ENCODE results near the gene AP2A2. TPM values are rescaled to one million over a fixed set of nuclear protein-coding genes. Genes with fewer than 3 reads are reported as not detected.

The AP2A2 gene
- polyA plus RNA-seq, 1 experiment, result 76.5 TPM

- Histone ChIP-seq H3K4me3 (ENCODE audit: low read depth, low read length) (no peak overlapping the region), H3K27me3 (ENCODE audit: control insufficient read depth, insufficient read depth, low read length) (no peaks in the 10 kb centered on the region), H3K36me3 (ENCODE audit: control insufficient read depth, insufficient read depth, low read length) (peaks cover 8% of the 10 kb centered on the region)
- TF ChIP-seq CTCF (IDR thresholded peaks at IDR 0.05; ENCODE audit: insufficient read depth, low read depth, low read length), result 0 out of 2 replicates have a peak, but pooled peaks have one; percentile 3
- no peak for DNase-seq (ENCODE audit: low read depth)
- ChIA-PET POLR2A (no interaction called here), CTCF (interaction anchor here (1.5 kb wide), 1 partner anchor 157 kb away, joined by 4 read pairs; no protein-coding TSS in a partner anchor)
These were observed 31.0 kb upstream of the AP2A2 start for GRCh38 chr11:894575-895201.

GRCh38 chr11:895331-896110 lies 30.1 kb upstream of the AP2A2 start:
- H3K36me3 ChIP-seq (ENCODE audit: control insufficient read depth, insufficient read depth, low read length), result peaks cover 16% of the 10 kb centered on the region
- DNase-seq (ENCODE audit: low read depth), result no peak
- no peak for TF ChIP-seq CTCF (IDR thresholded peaks at IDR 0.05; ENCODE audit: insufficient read depth, low read depth, low read length)
- POLR2A ChIA-PET, result no interaction called here
- no peaks in the 10 kb centered on the region for H3K27me3 ChIP-seq (ENCODE audit: control insufficient read depth, insufficient read depth, low read length)
- no peak overlapping the region for H3K4me3 ChIP-seq (ENCODE audit: low read depth, low read length)
- CTCF ChIA-PET, result interaction anchor here (0.7 to 1.5 kb wide), 2 partner anchors 51 to 156 kb away, joined by 3 to 4 read pairs; no protein-coding TSS in a partner anchor

GRCh38 chr11:897253-898142 lies 28.2 kb upstream of the AP2A2 start:
- POLR2A ChIA-PET, result no interaction called here
- TF ChIP-seq CTCF (IDR thresholded peaks at IDR 0.05; ENCODE audit: insufficient read depth, low read depth, low read length), result no peak
- H3K36me3 ChIP-seq (ENCODE audit: control insufficient read depth, insufficient read depth, low read length), result peaks cover 32% of the 10 kb centered on the region
- H3K4me3 ChIP-seq (ENCODE audit: low read depth, low read length), result no peak overlapping the region
- H3K27me3 ChIP-seq (ENCODE audit: control insufficient read depth, insufficient read depth, low read length), result no peaks in the 10 kb centered on the region
- CTCF ChIA-PET, result interaction anchor here (0.7 to 2.0 kb wide), 6 partner anchors 9 to 154 kb away, joined by 3 to 7 read pairs (median 4); no protein-coding TSS in a partner anchor
- no peak for DNase-seq (ENCODE audit: low read depth)

GRCh38 chr11:898143-898511 lies 27.5 kb upstream of the AP2A2 start:
- ChIA-PET POLR2A (no interaction called here), CTCF (interaction anchor here (0.7 to 2.0 kb wide), 6 partner anchors 10 to 153 kb away, joined by 3 to 7 read pairs (median 4); no protein-coding TSS in a partner anchor)
- Histone ChIP-seq H3K36me3 (ENCODE audit: control insufficient read depth, insufficient read depth, low read length) (peaks cover 38% of the 10 kb centered on the region), H3K27me3 (ENCODE audit: control insufficient read depth, insufficient read depth, low read length) (no peaks in the 10 kb centered on the region), H3K4me3 (ENCODE audit: low read depth, low read length) (no peak overlapping the region)
- DNase-seq (ENCODE audit: low read depth), result no peak
- peak; percentile 38 for TF ChIP-seq CTCF (IDR thresholded peaks at IDR 0.05; ENCODE audit: insufficient read depth, low read depth, low read length)

All from BJ (cell line).